ENCODE data around the gene RIPOR1.

Gene RIPOR1

DNA sequence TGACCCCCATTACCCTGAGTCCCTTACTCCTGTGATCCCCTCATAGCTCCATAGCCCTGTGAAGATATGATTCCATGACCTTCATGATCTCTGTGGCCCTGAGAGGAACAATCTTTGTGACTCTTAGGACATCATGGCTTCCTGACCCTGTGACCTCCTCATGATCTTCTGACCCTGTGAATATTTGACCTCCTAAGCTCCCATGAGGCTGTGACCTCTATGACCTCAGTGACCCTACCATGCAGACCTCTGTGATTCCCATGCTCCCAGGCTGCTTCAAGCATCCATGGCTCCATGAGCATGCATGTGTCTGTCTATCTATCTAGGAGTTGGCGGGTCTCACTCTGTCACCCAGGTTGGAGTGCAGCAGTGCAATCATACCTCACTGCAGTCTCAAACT is 12.1 kb downstream of the RIPOR1 start:
- DNase-seq, result no peak

DNA sequence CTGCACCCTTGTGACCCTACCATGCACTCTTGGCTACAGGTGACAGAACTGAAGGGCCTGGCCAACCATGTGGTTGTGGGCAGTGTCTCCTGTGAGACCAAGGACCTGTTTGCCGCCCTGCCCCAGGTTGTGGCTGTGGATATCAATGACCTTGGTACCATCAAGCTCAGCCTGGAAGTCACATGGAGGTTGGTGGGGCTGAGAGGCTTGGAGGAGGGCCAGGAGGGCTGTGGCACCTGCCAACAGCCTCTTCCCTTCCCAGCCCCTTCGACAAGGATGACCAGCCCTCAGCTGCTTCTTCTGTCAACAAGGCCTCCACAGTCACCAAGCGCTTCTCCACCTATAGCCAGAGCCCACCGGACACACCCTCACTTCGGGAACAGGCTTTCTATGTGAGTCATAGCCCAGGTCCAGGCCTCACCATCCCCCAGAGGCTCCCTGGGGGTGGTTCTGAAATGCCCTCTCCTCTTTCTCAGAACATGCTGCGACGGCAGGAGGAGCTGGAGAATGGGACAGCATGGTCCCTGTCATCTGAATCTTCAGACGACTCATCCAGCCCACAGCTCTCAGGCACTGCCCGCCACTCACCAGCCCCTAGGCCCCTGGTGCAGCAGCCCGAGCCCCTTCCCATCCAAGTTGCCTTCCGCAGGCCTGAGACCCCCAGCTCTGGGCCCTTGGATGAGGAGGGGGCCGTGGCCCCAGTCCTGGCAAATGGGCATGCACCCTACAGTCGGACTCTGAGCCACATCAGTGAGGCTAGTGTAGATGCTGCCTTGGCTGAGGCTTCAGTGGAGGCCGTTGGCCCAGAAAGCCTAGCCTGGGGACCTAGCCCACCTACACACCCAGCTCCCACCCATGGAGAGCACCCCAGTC is 13.0 kb downstream of the RIPOR1 start:
- DNase-seq, result no peak

DNA sequence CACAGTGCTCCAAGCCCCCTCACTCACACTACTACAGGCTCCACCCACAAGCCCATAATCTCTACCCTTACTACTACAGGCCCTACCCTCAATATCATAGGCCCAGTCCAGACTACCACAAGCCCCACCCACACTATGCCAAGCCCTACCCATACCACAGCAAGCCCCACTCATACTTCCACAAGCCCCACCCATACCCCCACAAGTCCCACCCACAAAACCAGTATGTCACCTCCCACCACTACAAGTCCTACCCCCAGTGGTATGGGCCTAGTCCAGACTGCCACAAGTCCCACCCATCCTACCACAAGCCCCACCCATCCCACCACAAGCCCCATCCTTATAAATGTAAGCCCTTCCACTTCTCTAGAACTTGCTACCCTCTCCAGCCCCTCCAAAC is 13.8 kb downstream of the RIPOR1 start:
- no peak for DNase-seq

DNA sequence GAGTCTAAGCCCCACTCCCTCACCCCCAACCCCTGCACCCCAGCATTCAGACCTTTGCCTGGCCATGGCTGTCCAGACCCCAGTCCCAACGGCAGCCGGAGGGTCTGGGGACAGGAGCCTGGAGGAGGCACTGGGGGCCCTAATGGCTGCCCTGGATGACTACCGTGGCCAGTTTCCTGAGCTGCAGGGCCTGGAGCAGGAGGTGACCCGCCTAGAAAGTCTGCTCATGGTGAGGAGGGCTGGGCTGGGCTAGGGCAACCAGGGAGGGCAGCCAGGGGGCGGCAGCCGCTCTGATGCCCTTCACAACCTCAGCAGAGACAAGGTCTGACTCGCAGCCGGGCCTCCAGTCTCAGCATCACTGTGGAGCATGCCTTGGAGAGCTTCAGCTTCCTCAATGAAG is 14.4 kb downstream of the RIPOR1 start:
- DNase-seq, result no peak

DNA sequence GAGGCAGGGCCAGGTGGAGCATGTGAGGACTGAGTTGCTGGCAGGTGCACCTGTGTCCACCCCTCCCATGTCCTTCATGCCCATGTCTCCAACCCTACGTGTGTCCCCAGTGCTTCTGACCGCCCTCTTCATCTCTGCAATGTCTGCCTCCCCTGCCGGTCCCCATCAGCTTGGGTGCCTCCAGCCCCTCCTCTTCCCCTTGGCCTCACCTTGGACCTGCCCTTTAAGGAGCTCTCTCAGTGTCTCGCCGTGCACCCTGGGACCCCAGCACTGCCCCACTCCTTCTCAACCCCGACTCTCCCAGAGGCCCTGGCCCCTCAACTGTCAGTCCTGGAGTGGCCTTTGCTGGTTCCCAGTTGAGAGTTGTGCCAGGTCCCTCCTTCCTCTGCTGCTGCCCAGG is 15.0 kb downstream of the RIPOR1 start:
- DNase-seq, result no peak

DNA sequence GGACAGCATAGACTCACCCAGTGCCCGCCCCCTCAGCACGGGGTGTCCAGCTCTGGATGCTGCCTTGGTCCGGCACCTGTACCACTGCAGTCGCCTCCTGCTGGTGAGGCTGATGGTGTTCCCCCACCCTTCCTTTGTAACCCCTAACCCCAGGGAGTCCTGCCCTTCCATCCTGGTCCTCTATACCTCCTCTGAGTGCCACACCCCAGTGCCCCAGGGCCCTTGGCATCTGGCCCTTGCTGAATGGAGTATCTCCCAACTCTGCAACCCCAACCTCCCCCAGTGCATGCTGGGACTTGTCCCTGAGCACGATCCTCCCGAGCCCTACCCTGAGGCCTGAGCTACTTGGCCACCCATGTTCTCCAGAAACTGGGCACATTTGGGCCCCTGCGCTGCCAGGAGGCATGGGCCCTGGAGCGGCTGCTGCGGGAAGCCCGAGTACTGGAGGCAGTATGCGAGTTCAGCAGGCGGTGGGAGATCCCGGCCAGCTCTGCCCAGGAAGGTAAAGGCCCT is 15.8 kb downstream of the RIPOR1 start:
- DNase-seq, result no peak

DNA sequence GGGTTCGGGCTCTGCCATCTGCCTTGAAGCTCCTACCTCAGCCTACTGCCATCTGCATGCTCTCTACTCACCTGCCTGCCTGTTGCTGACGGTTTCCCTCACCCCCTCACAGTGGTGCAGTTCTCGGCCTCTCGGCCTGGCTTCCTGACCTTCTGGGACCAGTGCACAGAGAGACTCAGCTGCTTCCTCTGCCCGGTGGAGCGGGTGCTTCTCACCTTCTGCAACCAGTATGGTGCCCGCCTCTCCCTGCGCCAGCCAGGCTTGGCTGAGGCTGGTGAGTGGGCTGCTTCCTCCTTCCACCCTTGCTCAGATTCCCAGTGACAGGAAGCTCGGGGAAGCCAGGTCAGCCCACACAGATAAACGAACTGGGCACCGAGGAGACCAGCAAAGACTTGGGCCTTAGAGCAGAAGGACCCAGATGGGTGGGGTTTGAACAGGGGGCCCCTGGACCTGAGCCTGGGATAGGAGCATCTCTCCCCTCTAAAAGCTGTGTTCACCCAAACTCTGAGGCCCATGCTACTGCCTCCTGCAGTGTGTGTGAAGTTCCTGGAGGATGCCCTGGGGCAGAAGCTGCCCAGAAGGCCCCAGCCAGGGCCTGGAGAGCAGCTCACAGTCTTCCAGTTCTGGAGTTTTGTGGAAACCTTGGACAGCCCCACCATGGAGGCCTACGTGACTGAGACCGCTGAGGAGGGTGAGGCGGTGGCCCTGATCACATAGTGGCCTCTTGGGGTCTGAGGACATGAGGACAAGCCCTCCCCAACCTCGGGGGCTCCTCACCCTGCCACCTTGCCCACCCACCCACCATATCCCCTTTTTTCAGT is 16.4 kb downstream of the RIPOR1 start:
- no peak for DNase-seq

DNA sequence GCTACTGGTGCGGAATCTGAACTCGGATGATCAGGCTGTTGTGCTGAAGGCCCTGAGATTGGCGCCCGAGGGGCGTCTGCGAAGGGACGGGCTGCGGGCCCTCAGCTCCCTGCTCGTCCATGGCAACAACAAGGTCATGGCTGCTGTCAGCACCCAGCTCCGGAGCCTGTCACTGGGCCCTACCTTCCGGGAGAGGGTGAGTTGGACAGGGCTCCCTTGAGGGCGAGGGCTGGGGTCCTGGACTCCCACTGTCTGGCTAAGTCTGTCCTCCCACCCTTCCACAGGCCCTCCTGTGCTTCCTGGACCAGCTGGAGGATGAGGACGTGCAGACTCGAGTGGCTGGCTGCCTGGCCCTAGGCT is 17.0 kb downstream of the RIPOR1 start:
- no peak for DNase-seq

DNA sequence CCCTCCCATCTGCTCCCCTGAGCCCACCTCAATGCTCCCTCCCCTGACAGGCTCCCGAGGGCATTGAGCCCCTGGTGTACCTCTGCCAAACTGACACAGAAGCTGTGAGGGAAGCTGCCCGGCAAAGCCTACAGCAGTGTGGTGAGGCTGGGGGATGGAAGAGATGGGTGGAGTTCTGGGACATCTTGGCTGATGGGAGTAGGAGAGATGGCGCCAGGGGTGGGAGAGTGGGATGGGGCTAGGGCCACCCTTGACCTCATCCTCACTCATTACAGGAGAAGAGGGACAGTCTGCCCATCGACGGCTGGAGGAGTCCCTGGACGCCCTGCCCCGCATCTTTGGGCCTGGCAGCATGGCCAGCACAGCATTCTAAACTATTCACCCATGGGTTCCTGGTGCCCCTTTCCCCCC is 17.5 kb downstream of the RIPOR1 start:
- no peak for DNase-seq

DNA sequence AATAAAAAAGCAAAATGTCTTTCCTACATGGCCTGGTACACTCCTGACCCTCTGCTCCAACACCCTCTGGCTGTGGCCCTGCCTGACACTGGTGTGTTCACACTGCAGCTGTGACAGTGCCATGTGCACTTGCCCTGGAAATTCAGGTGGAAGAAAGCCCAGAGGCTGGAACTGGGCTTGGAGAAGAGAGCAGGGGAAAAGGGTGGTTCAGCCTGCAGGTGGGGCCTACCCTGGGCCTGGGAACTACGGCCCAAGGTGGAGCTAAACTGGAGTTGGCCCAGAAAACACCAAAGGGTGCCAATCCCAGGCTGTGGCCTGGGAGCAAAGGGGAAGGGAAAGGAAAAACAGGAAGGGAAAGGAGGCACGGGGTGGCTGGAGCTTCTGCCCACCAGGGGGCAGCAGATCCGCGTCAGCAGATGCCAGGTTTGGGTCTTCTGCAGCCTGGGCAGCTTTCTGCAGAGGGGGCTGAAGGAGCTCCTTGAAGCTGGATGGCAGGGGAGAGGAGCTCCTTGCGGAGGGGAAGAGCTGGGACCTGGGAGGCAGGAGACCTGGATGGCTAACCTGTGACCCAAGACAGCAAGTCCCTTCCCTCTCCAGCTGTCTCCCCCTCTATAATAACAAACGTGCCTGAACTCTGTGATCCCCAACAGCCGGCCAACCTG is 18.3 kb downstream of the RIPOR1 start:
- peak; percentile 69 for DNase-seq

DNA sequence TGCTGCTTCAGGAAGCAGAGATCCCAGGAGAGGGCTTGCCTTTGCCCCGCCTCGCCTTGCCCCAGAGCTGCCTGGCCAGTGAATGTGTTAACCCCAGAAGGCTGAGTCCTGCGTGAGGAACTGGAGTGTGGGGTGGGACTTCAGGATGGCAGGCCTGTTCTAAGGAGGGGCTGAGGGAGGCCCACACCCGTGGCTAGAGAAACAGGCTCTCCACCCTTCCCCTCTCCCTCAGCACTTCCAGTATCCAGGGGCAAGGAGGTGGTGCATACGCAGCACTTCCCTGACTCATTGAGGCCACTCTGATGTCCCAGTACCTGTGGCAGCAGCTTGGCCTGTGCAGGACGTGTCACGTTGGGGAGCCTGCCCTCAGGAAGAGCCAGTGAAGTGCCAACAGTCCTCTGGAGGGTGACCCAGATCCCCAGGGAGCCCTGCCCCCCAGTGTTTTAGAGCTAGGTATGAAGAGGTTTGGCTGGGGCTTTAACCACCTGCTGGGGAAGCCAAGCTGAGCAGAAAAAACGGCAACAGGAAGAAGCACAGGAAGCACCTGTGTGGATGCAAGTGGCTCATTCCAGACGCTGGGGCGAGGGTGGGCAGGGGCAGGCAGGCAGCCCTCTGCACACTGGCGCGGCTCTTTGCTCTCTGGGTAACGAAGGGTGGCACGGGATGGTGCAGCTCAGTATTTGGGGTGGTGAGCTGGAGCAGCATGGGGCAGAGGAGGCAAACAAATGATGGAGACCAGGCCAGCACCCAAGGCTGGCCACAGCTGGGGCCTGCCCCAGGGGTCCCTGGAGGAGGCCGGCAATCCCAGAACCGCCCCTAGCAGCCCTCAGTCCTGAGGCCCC is 19.0 kb downstream of the RIPOR1 start:
- DNase-seq, result no peak

DNA sequence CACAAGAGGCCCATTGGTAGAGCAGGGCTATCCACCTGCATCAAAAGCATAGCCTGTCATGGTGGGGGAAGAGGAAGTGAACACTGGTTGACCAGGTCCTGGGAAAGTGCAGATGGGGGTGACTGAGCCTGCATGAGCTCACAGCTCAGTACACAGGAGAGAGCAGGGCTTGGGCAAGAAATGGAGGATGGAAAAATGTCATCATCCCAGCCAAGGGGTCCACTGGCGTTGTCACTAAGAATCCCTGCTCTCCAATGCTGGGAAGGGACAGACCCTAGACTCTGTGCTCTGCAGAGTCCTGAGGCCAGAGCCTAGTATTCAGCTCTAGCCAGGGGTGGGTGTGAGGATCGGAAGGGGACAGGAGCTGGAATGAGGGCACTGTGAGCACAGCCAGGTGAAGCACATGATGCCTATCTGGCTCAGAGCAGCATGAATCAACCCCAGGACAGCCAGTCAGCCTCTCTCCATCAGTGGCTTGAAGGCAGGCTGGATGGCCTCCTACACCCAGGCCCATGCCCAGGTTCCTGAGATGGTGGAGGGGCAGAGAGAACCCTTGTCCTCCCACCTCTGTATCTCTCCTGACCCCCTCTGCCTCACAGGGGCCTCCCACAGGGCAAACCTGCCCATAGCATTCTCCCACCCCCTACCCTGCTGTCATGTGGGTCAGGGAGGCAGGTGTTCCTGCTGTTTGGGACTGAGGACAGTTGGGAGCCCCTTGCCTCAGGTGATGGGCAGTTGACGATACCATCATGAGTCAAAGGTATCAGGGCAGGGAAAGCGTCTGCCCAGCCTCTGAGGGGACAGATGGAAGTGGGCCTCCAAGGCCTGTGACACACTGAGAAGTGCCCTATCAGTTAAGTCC is 19.9 kb downstream of the RIPOR1 start:
- DNase-seq, result no peak

DNA sequence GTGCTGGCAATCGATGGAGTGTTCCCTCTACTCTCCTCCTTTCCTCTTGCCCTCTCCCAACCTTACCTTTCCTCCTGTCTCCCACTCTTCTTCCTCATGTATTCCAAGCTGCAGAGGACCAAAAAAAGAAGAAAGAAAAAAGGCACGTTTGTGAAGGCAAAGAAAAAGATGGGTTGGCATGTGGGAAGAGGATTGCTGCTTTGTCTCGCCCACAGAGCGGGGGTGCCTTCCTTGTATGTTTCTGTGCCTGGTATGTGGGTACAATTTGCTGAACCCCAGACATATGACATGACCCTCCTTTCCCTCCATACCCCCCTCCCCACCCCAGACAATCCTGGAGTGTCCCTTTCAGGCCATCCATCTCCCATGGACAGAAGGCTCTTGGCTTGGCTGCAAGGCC is 20.6 kb downstream of the RIPOR1 start:
- DNase-seq, result no peak

DNA sequence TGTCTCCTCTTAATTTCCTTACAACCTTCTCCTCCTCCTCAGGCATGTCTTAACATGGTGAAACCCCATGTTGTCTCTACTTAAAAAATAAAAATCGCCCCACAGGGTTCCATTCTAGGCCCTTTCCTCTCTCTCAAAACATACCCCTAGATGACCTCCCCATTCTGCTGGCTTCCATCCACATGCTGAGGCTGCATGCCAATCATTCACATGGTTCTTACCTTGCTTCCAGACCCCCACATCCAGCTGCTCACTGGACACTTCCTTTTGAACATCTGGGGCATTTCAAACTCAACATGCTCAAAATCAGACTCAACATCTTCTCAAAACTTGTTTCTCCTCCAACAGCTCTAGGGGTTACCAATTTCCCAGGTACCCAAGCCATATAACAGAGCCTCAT is 21.3 kb downstream of the RIPOR1 start:
- DNase-seq, result no peak

DNA sequence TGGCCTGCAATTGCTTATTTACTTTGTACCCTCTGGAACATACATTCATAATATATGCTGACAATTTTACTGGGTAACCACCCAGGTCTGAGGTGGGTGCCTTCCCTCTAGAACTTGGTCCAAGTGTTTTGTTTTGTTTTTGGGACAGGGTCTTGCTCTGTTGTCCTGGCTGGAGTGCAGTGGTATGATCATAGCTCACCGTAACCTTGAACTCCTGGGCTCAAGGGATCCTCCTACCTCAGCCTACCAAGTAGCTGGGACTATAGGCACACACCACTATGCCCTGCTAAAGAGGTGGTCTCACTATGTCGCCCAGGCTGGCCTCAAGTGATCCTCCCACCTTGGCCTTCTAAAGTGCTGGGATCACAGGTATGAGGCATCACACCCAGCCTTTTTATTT is 22.5 kb downstream of the RIPOR1 start:
- no peak for DNase-seq

DNA sequence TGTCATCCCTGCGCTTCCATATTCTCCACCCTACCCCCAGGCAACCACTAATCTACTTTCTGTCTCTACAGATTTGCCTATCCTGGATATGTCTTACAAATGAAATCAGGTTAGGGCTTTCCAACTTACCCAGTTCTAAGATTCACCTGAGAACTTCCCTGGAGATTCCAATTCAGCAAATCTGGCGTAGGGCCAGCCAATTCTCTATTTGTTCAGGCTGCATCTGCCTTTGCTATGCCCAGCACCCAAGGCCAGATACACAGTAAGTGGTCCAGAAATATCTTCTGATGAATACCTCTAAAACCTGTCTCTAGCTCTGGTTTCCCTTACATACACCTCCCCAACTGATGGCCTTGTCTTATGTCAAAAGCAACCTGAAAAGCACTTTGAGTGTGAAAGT is 23.3 kb downstream of the RIPOR1 start:
- DNase-seq, result peak; percentile 91

DNA sequence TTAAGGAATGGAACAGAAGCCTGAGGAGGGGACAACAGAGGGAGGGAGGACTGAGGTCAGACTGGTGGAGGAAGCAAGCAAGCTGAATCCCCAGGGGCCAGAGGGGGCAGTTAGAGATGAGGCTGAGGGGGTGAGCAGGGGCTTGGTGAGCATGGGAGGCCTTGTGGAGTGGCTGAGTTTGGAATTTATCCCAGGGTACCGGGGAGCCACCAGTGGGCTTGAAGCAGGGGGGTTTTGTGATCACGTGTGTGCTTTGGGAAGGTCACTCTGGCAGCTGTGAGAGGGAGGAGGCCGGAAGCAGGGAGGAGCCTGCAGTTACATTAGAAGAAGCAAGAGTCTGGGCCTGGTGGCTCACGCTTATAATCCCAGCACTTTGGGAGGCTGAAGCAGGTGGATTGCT is 23.8 kb downstream of the RIPOR1 start:
- DNase-seq, result no peak

DNA sequence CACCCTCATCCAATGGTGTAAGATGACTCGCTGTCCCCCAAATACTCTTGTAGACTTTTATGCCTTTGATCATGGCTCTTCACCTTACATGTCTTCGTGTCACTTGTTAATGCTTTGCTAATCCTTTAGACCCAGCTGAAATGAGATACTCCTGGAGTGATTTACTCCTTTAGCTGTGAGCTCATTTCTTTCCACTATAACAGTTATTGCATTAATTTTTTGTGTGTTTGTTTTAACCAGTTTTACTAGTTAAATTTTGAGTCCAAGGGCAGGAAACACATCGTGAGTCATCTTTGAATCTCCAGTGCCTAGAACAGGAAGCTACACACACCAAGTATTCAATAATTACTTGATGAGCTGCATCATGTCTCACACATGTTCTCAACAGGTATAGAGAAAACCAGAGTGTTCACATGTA is 27.2 kb downstream of the RIPOR1 start:
- no peak for DNase-seq

DNA sequence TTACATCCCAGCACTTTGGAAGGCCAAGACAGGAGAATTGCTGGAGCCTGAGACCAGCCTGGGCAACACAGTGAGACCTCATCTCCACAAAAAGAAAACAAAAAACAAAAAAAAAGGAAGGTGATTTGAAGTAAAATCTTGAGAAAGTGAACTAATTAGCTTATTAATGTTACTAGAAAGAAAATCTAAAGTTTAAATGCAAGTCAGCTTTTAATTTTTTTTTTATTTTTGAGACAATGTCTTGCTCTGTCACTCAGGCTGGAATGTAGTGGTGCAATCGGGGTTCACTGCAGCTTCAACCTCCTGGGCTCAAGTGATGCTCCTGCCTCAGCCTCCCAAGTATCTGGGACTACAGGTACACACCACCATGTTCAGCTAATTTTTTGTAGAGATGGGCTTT is 30.2 kb downstream of the RIPOR1 start:
- no peak for DNase-seq

DNA sequence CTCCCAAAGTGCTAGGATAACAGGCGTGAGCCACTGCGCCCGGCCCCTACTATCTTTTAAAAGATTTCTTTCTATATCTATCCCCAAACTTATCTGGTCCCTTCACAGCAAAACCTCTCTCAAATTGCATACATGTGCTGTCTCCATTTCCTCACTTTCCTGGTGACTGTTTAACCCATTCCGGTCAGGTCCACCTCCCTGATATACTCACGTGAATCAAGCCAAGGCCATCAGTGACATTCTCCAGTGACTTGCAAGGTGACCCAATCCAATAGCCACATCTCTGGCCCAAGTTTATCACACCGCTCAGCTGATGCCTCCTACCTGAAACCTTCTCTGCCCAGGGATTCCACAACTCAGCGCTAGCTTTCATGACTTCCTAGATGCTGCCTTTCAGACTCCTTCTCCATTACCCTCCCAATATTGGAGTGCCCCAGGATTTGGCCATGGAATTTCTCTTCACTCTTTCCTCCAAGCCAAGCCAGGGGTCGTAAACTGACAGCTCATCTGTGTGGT is 32.3 kb downstream of the RIPOR1 start:
- DNase-seq, result no peak

DNA sequence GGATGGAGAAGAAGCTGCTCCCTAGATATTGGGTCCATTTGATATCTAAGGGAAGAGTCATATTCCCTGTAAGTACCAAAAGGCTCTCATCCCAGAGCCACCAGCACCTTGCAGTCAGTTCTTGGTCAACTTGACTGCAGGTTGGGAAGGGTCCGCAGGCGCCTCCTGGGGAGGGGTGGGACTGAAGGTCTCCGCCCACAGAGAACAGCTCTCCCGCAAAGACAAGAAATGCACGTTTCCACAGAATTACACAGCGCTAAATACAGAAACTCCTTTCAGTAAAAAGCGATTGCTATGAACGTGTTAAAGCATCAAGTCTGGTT is 32.8 kb downstream of the RIPOR1 start:
- DNase-seq, result no peak

Measured in NCI-H2171 (cell line).